Amniotic stem cell (primary cell): Measurements from ENCODE around the gene POU2AF2.
"Not testable (repeated sequence)": the region's sequence is repeated elsewhere in the genome, so short reads cannot be mapped to it uniquely, and the experiment has no call there.

Source experiments
- DNase-seq: peaks from one replicate; lab custom pipeline; 2025; lab: John Stamatoyannopoulos, UW

Gene POU2AF2

GRCh38 chr11:111302298-111302697, 56.8 kb downstream of the POU2AF2 start:
- no peak for DNase-seq

GRCh38 chr11:111303461-111303860, 57.9 kb downstream of the POU2AF2 start:
- DNase-seq = no peak

- DNase-seq = no peak
Observed at GRCh38 chr11:111305162-111305802, 59.8 kb downstream of the POU2AF2 start.

- DNase-seq = no peak
Observed at GRCh38 chr11:111305876-111306275, 60.4 kb downstream of the POU2AF2 start.

- DNase-seq = no peak
Observed at GRCh38 chr11:111306321-111306720, 60.8 kb downstream of the POU2AF2 start.

- no peak for DNase-seq
Observed at GRCh38 chr11:111307472-111308108, 62.1 kb downstream of the POU2AF2 start.

GRCh38 chr11:111308140-111308539, 62.6 kb downstream of the POU2AF2 start:
- no peak for DNase-seq

- DNase-seq = no peak
Observed at GRCh38 chr11:111309215-111309915, 63.8 kb downstream of the POU2AF2 start.

- no peak for DNase-seq
Observed at GRCh38 chr11:111310088-111310487, 64.6 kb downstream of the POU2AF2 start.

GRCh38 chr11:111310723-111311122, 65.2 kb downstream of the POU2AF2 start:
- no peak for DNase-seq

GRCh38 chr11:111312076-111312475, 66.6 kb downstream of the POU2AF2 start:
- DNase-seq = no peak

GRCh38 chr11:111319296-111319695, 73.8 kb downstream of the POU2AF2 start:
- no peak for DNase-seq

GRCh38 chr11:111320199-111320598, 74.7 kb downstream of the POU2AF2 start:
- not testable (repeated sequence) for DNase-seq

- DNase-seq = no peak
Observed at GRCh38 chr11:111320728-111321568, 75.4 kb downstream of the POU2AF2 start.

- no peak for DNase-seq
Observed at GRCh38 chr11:111322534-111322933, 77.0 kb downstream of the POU2AF2 start.

GRCh38 chr11:111324277-111324720, 78.8 kb downstream of the POU2AF2 start:
- peak; percentile 14 for DNase-seq

GRCh38 chr11:111325259-111325658, 79.7 kb downstream of the POU2AF2 start:
- no peak for DNase-seq

- no peak for DNase-seq
Observed at GRCh38 chr11:111326824-111327223, 81.3 kb downstream of the POU2AF2 start.

GRCh38 chr11:111327908-111328624, 82.5 kb downstream of the POU2AF2 start:
- no peak for DNase-seq

- no peak for DNase-seq
Observed at GRCh38 chr11:111329306-111330204, 84.0 kb downstream of the POU2AF2 start.
